ENCODE results near the gene LSM2. TPM values are rescaled to one million over a fixed set of nuclear protein-coding genes. Genes with fewer than 3 reads are reported as not detected.

The LSM2 gene
- total RNA-seq, 1 donor from 2014 or later, result 35.7 TPM

GRCh38 chr6:31750411-31751022 is 56.2 kb downstream of the LSM2 start:
- Mint-ChIP-seq H3K36me3 (ENCODE audit: low read depth) (no peaks in the 10 kb centered on the region), H3K4me3 (ENCODE audit: unreplicated experiment) (no peak overlapping the region), H3K27me3 (ENCODE audit: low read depth) (no peaks in the 10 kb centered on the region), H3K9me3 (ENCODE audit: low read depth) (no peaks in the 10 kb centered on the region), H3K27ac (ENCODE audit: unreplicated experiment) (no peak overlapping the region), H3K4me1 (ENCODE audit: low read depth) (peaks cover 14% of the 10 kb centered on the region)
- DNase-seq (ENCODE audit: low spot score), result no peak
- no peak for TF ChIP-seq CTCF (IDR thresholded peaks at IDR 0.05)

GRCh38 chr6:31749301-31750036 is 57.3 kb downstream of the LSM2 start:
- TF ChIP-seq CTCF (IDR thresholded peaks at IDR 0.05), result no peak
- H3K27me3 Mint-ChIP-seq (ENCODE audit: low read depth), result no peaks in the 10 kb centered on the region
- no peaks in the 10 kb centered on the region for H3K9me3 Mint-ChIP-seq (ENCODE audit: low read depth)
- no peak overlapping the region for H3K4me3 Mint-ChIP-seq (ENCODE audit: unreplicated experiment)
- no peak overlapping the region for H3K27ac Mint-ChIP-seq (ENCODE audit: unreplicated experiment)
- no peak for DNase-seq (ENCODE audit: low spot score)
- H3K4me1 Mint-ChIP-seq (ENCODE audit: low read depth), result peaks cover 14% of the 10 kb centered on the region
- peaks cover 2% of the 10 kb centered on the region for H3K36me3 Mint-ChIP-seq (ENCODE audit: low read depth)

Other genes starting within 250 kb of the LSM2 start
- gene LTA, start 234.7 kb downstream of the LSM2 start, total RNA-seq, result not detected in 3 replicates
- not detected in 3 replicates for gene TNF, start 231.4 kb downstream of the LSM2 start, total RNA-seq
- not detected in 3 replicates for gene LTB, start 224.5 kb downstream of the LSM2 start, total RNA-seq
- not detected in 3 replicates for gene LST1, start 220.7 kb downstream of the LSM2 start, total RNA-seq
- gene NCR3, start 214.0 kb downstream of the LSM2 start, total RNA-seq, result not detected in 3 replicates
- gene AIF1, start 191.7 kb downstream of the LSM2 start, total RNA-seq, result not detected in 3 replicates
- gene PRRC2A, start 186.3 kb downstream of the LSM2 start, total RNA-seq, result 156 to 185 TPM (median 157 TPM) in 3 replicates
- 253 to 308 TPM (median 262 TPM) in 3 replicates for gene BAG6, start 154.3 kb downstream of the LSM2 start, total RNA-seq
- 0.85 to 1.2 TPM in 2 of 3 replicates, not detected in the other for gene APOM, start 151.1 kb downstream of the LSM2 start, total RNA-seq
- gene C6orf47, start 146.2 kb downstream of the LSM2 start, total RNA-seq, result 19.1 to 20.3 TPM (median 20.2 TPM) in 3 replicates
- 12.0 to 15.4 TPM (median 13.9 TPM) in 3 replicates for gene GPANK1, start 142.0 kb downstream of the LSM2 start, total RNA-seq
- gene CSNK2B, start 140.9 kb downstream of the LSM2 start, total RNA-seq, result 116 to 126 TPM (median 122 TPM) in 3 replicates
- gene LY6G5B, start 137.0 kb downstream of the LSM2 start, total RNA-seq, result 10.2 to 14.3 TPM (median 11.7 TPM) in 3 replicates
- 1.3 to 3.6 TPM (median 2.4 TPM) in 3 replicates for gene LY6G5C, start 125.9 kb downstream of the LSM2 start, total RNA-seq
- gene ABHD16A, start 103.6 kb downstream of the LSM2 start, total RNA-seq, result 27.8 to 33.9 TPM (median 32.3 TPM) in 3 replicates
- not detected in 3 replicates for gene LY6G6F, start 100.1 kb downstream of the LSM2 start, total RNA-seq
- gene LY6G6D, start 91.6 kb downstream of the LSM2 start, total RNA-seq, result not detected in 3 replicates
- gene LY6G6C, start 85.2 kb downstream of the LSM2 start, total RNA-seq, result 0.30 TPM in 1 of 3 replicates, not detected in the others
- gene MPIG6B, start 83.6 kb downstream of the LSM2 start, total RNA-seq, result not detected in 3 replicates
- 66.4 to 99.6 TPM (median 95.7 TPM) in 3 replicates for gene DDAH2, start 77.7 kb downstream of the LSM2 start, total RNA-seq
- gene CLIC1, start 70.4 kb downstream of the LSM2 start, total RNA-seq, result 256 to 328 TPM (median 317 TPM) in 3 replicates
- gene MSH5, start 67.0 kb downstream of the LSM2 start, total RNA-seq, result 8.4 to 17.4 TPM (median 9.4 TPM) in 3 replicates
- 1.3 to 2.4 TPM (median 1.4 TPM) in 3 replicates for gene SAPCD1, start 44.3 kb downstream of the LSM2 start, total RNA-seq
- gene VWA7, start 29.6 kb downstream of the LSM2 start, total RNA-seq, result 0.15 to 0.62 TPM (median 0.17 TPM) in 3 replicates
- gene VARS1, start 11.2 kb downstream of the LSM2 start, total RNA-seq, result 71.1 to 101 TPM (median 71.9 TPM) in 3 replicates
- 0.89 to 1.5 TPM (median 1.00 TPM) in 3 replicates for gene HSPA1L, start 8.3 kb upstream of the LSM2 start, total RNA-seq
- gene HSPA1A, start 8.6 kb upstream of the LSM2 start, total RNA-seq, result 23.0 to 46.3 TPM (median 46.2 TPM) in 3 replicates
- gene HSPA1B, start 20.8 kb upstream of the LSM2 start, total RNA-seq, result 46.8 to 57.9 TPM (median 50.4 TPM) in 3 replicates
- 63.8 to 67.5 TPM (median 64.2 TPM) in 3 replicates for gene NEU1, start 55.9 kb upstream of the LSM2 start, total RNA-seq
- gene SLC44A4, start 72.0 kb upstream of the LSM2 start, total RNA-seq, result not detected in 3 replicates
- 37.7 to 53.0 TPM (median 40.0 TPM) in 3 replicates for gene EHMT2, start 90.7 kb upstream of the LSM2 start, total RNA-seq
- gene ZBTB12, start 95.1 kb upstream of the LSM2 start, total RNA-seq, result 6.3 to 7.6 TPM (median 6.7 TPM) in 3 replicates
- 0.52 to 1.5 TPM (median 0.56 TPM) in 3 replicates for gene C2, start 120.8 kb upstream of the LSM2 start, total RNA-seq
- gene CFB, start 139.1 kb upstream of the LSM2 start, total RNA-seq, result 2.3 to 3.2 TPM (median 2.6 TPM) in 3 replicates
- gene NELFE, start 152.0 kb upstream of the LSM2 start, total RNA-seq, result 43.5 to 59.3 TPM (median 50.6 TPM) in 3 replicates
- 56.9 to 85.6 TPM (median 61.2 TPM) in 3 replicates for gene SKIC2, start 152.2 kb upstream of the LSM2 start, total RNA-seq
- gene DXO, start 165.2 kb upstream of the LSM2 start, total RNA-seq, result 15.8 to 25.9 TPM (median 19.3 TPM) in 3 replicates
- 7.2 to 13.3 TPM (median 10.5 TPM) in 3 replicates for gene C4A, start 175.1 kb upstream of the LSM2 start, total RNA-seq
- 7.3 to 10.3 TPM (median 9.6 TPM) in 3 replicates for gene C4B, start 207.8 kb upstream of the LSM2 start, total RNA-seq
- 0.30 to 0.68 TPM (median 0.41 TPM) in 3 replicates for gene CYP21A2, start 231.4 kb upstream of the LSM2 start, total RNA-seq